HCT116 (cell line): Measurements from ENCODE around the gene ADCY10.

Experiments
- CTCF ChIP-seq, 3 experiments: fragments of 200-600 bp in 1 of 3; sonication (generic) in 1 of 3; IDR thresholded peaks in 2 of 3; conservative IDR thresholded peaks in 1 of 3; 2 replicates each; pipeline ENCODE4 v1.5.1; 2012 to 2017; ENCODE audit warnings: low read depth in 2 of 3, low read length in 2 of 3, antibody characterized with exemption in 1 of 3, borderline replicate concordance in 1 of 3, control low read depth in 1 of 3, mild to moderate bottlenecking in 1 of 3, mixed read lengths in 1 of 3, mixed run types in 1 of 3, moderate library complexity in 1 of 3; ENCODE audit not compliant: insufficient read depth in 1 of 3
- ELF1 ChIP-seq: IDR thresholded peaks from 2 replicates; pipeline ENCODE4 v1.6.1; 2012; ENCODE audit warnings: low read depth, borderline replicate concordance
- EZH2phosphoT487 ChIP-seq: fragments of 200-600 bp; IDR thresholded peaks from 2 replicates; pipeline ENCODE4 v1.6.1; 2018; ENCODE audit warnings: antibody characterized with exemption, borderline replicate concordance
- ZNF274 ChIP-seq: fragments of 200-500 bp; sonication (Bioruptor generic); IDR thresholded peaks from 2 replicates; pipeline ENCODE4 v1.6.1; 2014; ENCODE audit warnings: mild to moderate bottlenecking, low read depth, low read length, inconsistent platforms

DNA sequence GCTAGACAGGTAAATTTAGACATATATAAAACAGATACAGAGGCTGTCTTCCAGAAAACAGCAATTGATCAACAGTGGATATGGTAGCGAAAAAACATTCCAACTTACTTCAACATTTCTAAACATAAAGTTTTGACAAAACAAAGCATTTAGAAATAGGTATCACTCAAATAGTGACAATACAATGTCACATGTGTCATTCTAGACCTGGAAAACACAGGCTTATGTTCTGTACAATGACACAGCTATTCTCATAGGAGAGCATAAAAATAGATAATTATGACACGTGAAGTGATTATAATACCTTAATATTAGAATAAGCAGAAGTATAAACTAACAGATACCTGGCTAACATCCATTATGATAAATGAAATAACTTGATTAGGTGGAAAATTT is 14.5 kb upstream of the ADCY10 start:
- TF ChIP-seq EZH2phosphoT487 = no peak
- TF ChIP-seq ZNF274 = no peak
- TF ChIP-seq ELF1 = no peak
- TF ChIP-seq CTCF (IDR thresholded peaks at IDR 0.05 in 2 of 3, conservative IDR thresholded peaks at IDR 0.05 in 1 of 3; ENCODE audit: borderline replicate concordance in 1 of 3, insufficient read depth in 1 of 3, low read depth in 2 of 3, low read length in 2 of 3) = no peak
